MM.1S (cell line): ENCODE measurements around the gene GLP1R.

Experiments
- DNase-seq: peaks from one replicate; pipeline ENCODE4 v3.0.0-alpha.2; 2015
- H2AFZ ChIP-seq: fragments of 300-600 bp; sonication (generic); 2 replicates; pipeline ENCODE4 v1.6.0; 2016; ENCODE audit warnings: antibody characterized with exemption, low read length
- H3F3A ChIP-seq: fragments of 300-600 bp; sonication (generic); 2 replicates; pipeline ENCODE4 v1.6.1; 2016; ENCODE audit warnings: mild to moderate bottlenecking, antibody characterized with exemption, low read length, moderate library complexity, mixed read lengths; ENCODE audit not compliant: insufficient read depth
- H3K27ac ChIP-seq: fragments of 300-600 bp; sonication (generic); 2 replicates; pipeline ENCODE4 v1.5.1; 2016; ENCODE audit warnings: mild to moderate bottlenecking, low read length
- H3K27me3 ChIP-seq: fragments of 300-600 bp; sonication (generic); replicated peaks from 2 replicates; pipeline ENCODE4 v1.6.0; 2016; ENCODE audit warnings: low read length; ENCODE audit not compliant: insufficient read depth
- H3K36me3 ChIP-seq: fragments of 300-600 bp; sonication (generic); replicated peaks from 2 replicates; pipeline ENCODE4 v1.6.1; 2016; ENCODE audit warnings: mild to moderate bottlenecking, low read length, mixed read lengths; ENCODE audit not compliant: insufficient read depth
- H3K4me1 ChIP-seq: fragments of 300-600 bp; sonication (generic); 2 replicates; pipeline ENCODE4 v1.6.1; 2016; ENCODE audit warnings: low read length, mixed read lengths
- H3K4me2 ChIP-seq: fragments of 300-600 bp; sonication (generic); 2 replicates; pipeline ENCODE4 v1.6.0; 2016; ENCODE audit warnings: low read depth, low read length
- H3K4me3 ChIP-seq: fragments of 300-600 bp; sonication (generic); 2 replicates; pipeline ENCODE4 v1.5.1; 2016; ENCODE audit warnings: low read length, mixed read lengths
- H3K79me2 ChIP-seq: fragments of 300-600 bp; sonication (generic); 2 replicates; pipeline ENCODE4 v1.6.1; 2016; ENCODE audit warnings: mixed run types, low read length, mixed read lengths
- H3K9ac ChIP-seq: fragments of 300-600 bp; sonication (generic); 2 replicates; pipeline ENCODE4 v1.6.1; 2016; ENCODE audit warnings: low read length, mixed read lengths
- H3K9me2 ChIP-seq: fragments of 300-600 bp; sonication (generic); replicated peaks from 2 replicates; pipeline ENCODE4 v1.6.1; 2016; ENCODE audit warnings: mild to moderate bottlenecking, low read length, mixed read lengths; ENCODE audit not compliant: insufficient read depth
- H3K9me3 ChIP-seq: fragments of 300-600 bp; sonication (generic); replicated peaks from 2 replicates; pipeline ENCODE4 v1.6.1; 2016; ENCODE audit warnings: mild to moderate bottlenecking, low read length, mixed read lengths; ENCODE audit not compliant: insufficient read depth
- H4K20me1 ChIP-seq: fragments of 300-600 bp; sonication (generic); 2 replicates; pipeline ENCODE4 v1.6.1; 2016; ENCODE audit warnings: mild to moderate bottlenecking, low read length, moderate library complexity, mixed read lengths; ENCODE audit not compliant: insufficient read depth
- CTCF ChIP-seq: fragments of 300-600 bp; sonication (generic); IDR thresholded peaks from 2 replicates; pipeline ENCODE4 v1.5.1; 2016; ENCODE audit warnings: antibody characterized with exemption, low read length, mixed read lengths
- EZH2 ChIP-seq: fragments of 300-600 bp; sonication (generic); optimal IDR thresholded peaks from 2 replicates; pipeline ENCODE3; 2017; ENCODE audit warnings: low read depth, mild to moderate bottlenecking, antibody characterized with exemption, low read length, mixed read lengths
- EZH2phosphoT487 ChIP-seq: fragments of 300-600 bp; sonication (generic); IDR thresholded peaks from 2 replicates; pipeline ENCODE4 v1.6.1; 2018; ENCODE audit warnings: antibody characterized with exemption, low read length

Gene GLP1R

GRCh38 chr6:39044181-39044580, 4.4 kb upstream of the GLP1R start:
- no peak for DNase-seq
- H2AFZ ChIP-seq, result no peak overlapping the region
- H3K9me2 ChIP-seq, result no peaks in the 10 kb centered on the region
- no peaks in the 10 kb centered on the region for H3K79me2 ChIP-seq
- peaks cover 4% of the 10 kb centered on the region; the same call in 1 of the 2 replicates for H3K27me3 ChIP-seq
- no peak overlapping the region for H3K27ac ChIP-seq
- no peak overlapping the region for H3K9ac ChIP-seq
- no peaks in the 10 kb centered on the region for H4K20me1 ChIP-seq
- no peak for TF ChIP-seq EZH2phosphoT487
- no peak for TF ChIP-seq CTCF
- no peak for TF ChIP-seq EZH2
- no peak overlapping the region for H3K4me2 ChIP-seq
- no peak overlapping the region for H3K4me3 ChIP-seq
- no peaks in the 10 kb centered on the region for H3K36me3 ChIP-seq
- H3K4me1 ChIP-seq, result no peaks in the 10 kb centered on the region
- H3K9me3 ChIP-seq, result no peaks in the 10 kb centered on the region
- H3F3A ChIP-seq, result no peaks in the 10 kb centered on the region

GRCh38 chr6:39047434-39048327, 900 bp upstream of the GLP1R start:
- no peaks in the 10 kb centered on the region for H4K20me1 ChIP-seq
- H2AFZ ChIP-seq, result no peak overlapping the region
- no peaks in the 10 kb centered on the region for H3K79me2 ChIP-seq
- H3K9me3 ChIP-seq, result no peaks in the 10 kb centered on the region
- H3K4me1 ChIP-seq, result no peaks in the 10 kb centered on the region
- TF ChIP-seq EZH2phosphoT487 (no peak), EZH2 (no peak), CTCF (no peak)
- H3K27me3 ChIP-seq, result peaks cover 8% of the 10 kb centered on the region; the same call in 1 of the 2 replicates
- no peaks in the 10 kb centered on the region for H3K9me2 ChIP-seq
- H3K36me3 ChIP-seq, result no peaks in the 10 kb centered on the region
- H3K9ac ChIP-seq, result no peak overlapping the region
- H3F3A ChIP-seq, result no peaks in the 10 kb centered on the region
- H3K4me2 ChIP-seq, result no peak overlapping the region
- H3K27ac ChIP-seq, result no peak overlapping the region
- no peak overlapping the region for H3K4me3 ChIP-seq
- DNase-seq, result no peak

GRCh38 chr6:39049575-39050283, 1.1 kb downstream of the GLP1R start:
- H3K79me2 ChIP-seq, result no peaks in the 10 kb centered on the region
- DNase-seq, result no peak
- H3K9ac ChIP-seq, result no peak overlapping the region
- TF ChIP-seq EZH2phosphoT487 (no peak), CTCF (no peak), EZH2 (no peak)
- H3K27me3 ChIP-seq, result peaks cover 8% of the 10 kb centered on the region; the same call in 1 of the 2 replicates
- H3K4me2 ChIP-seq, result no peak overlapping the region
- no peaks in the 10 kb centered on the region for H3K9me3 ChIP-seq
- H3F3A ChIP-seq, result no peaks in the 10 kb centered on the region
- H3K27ac ChIP-seq, result no peak overlapping the region
- H3K9me2 ChIP-seq, result no peaks in the 10 kb centered on the region
- no peaks in the 10 kb centered on the region for H4K20me1 ChIP-seq
- H3K4me1 ChIP-seq, result no peaks in the 10 kb centered on the region
- H3K36me3 ChIP-seq, result no peaks in the 10 kb centered on the region
- H3K4me3 ChIP-seq, result no peak overlapping the region
- H2AFZ ChIP-seq, result no peak overlapping the region
